Fibroblast of the conjunctiva (primary cell): ENCODE results near the gene FZD1.
"Not testable (repeated sequence)": the region's sequence is repeated elsewhere in the genome, so short reads cannot be mapped to it uniquely, and the experiment has no call there.

Experiments used
- DNase-seq: peaks from one replicate; pipeline ENCODE4 v3.0.0-alpha.2; 2010; ENCODE audit warnings: low read depth

FZD1 gene

GRCh38 chr7:91297939-91298338 is 33.7 kb downstream of the FZD1 start:
- DNase-seq = no peak

GRCh38 chr7:91299952-91300775 is 35.9 kb downstream of the FZD1 start:
- DNase-seq = no peak

- DNase-seq = no peak
These were observed 38.6 kb downstream of the FZD1 start for GRCh38 chr7:91302794-91303193.

- DNase-seq = no peak
These were observed 42.0 kb downstream of the FZD1 start for GRCh38 chr7:91306266-91306665.

GRCh38 chr7:91307467-91307866 is 43.2 kb downstream of the FZD1 start:
- DNase-seq = no peak

- not testable (repeated sequence) for DNase-seq
These were observed 44.0 kb downstream of the FZD1 start for GRCh38 chr7:91308191-91308590.

- no peak for DNase-seq
These were observed 46.7 kb downstream of the FZD1 start for GRCh38 chr7:91310830-91311460.

GRCh38 chr7:91311839-91312238 is 47.6 kb downstream of the FZD1 start:
- no peak for DNase-seq

- DNase-seq = no peak
These were observed 48.9 kb downstream of the FZD1 start for GRCh38 chr7:91313113-91313512.

GRCh38 chr7:91314591-91315323 is 50.5 kb downstream of the FZD1 start:
- no peak for DNase-seq

- DNase-seq = no peak
These were observed 52.2 kb downstream of the FZD1 start for GRCh38 chr7:91316426-91316825.

GRCh38 chr7:91319351-91319750 is 55.1 kb downstream of the FZD1 start:
- no peak for DNase-seq

GRCh38 chr7:91320366-91321078 is 56.3 kb downstream of the FZD1 start:
- DNase-seq = no peak
